ENCODE results near the gene RAB26.
"Not testable (repeated sequence)": the region's sequence is repeated elsewhere in the genome, so short reads cannot be mapped to it uniquely, and the experiment has no call there.

- not testable (repeated sequence) for TF ChIP-seq CTCF (IDR thresholded peaks at IDR 0.05 in 8 of 11, conservative IDR thresholded peaks at IDR 0.05 in 3 of 11); POLR2AphosphoS5 (IDR thresholded peaks at IDR 0.05); POLR2A (IDR thresholded peaks at IDR 0.05)
Measured at GRCh38 chr16:2129890-2130447, 18.5 kb upstream of the RAB26 start.
